NCI-H2171 (cell line): ENCODE results near the gene HIVEP3.

ENCODE experiments used
- DNase-seq: peaks from one replicate; lab custom pipeline; 2025; lab: John Stamatoyannopoulos, UW

Gene HIVEP3

DNA sequence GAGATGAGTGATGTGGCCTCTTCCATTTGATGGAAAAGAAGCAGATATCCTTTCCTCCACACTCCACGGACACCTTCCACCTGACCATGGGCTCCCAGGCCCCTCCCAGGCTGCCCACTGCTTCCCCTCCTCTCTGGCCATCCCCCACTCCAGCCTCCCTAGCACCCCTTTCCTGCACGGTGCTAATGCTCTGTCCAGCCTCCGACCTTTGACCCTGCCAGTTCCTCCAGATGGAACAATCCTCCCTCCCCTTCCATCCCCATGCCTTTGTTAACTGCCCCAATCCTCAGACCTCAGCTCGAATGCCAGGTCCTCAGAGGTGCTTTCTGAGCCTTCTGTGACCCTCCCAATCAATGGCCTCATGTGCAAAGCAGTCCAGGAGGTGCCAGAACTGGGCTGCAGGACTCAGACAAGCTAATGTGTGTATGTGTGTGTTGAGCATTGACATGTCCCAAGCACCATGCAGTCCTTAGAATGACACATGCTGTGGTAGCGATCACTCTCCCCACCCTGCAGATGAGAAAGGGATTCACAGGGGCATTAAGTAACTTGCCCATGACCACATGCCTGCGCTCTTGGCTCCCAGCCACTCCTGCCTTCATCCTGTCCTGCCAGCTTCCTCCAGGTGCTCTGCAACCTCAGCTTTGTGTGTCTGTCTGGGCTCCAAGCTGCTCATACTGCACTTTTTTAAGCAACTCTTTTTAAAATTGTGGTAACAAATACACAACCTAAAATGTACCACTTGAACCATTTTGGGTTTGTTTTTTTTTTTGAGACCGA, 370.8 kb downstream of the HIVEP3 start:
- no peak for DNase-seq

DNA sequence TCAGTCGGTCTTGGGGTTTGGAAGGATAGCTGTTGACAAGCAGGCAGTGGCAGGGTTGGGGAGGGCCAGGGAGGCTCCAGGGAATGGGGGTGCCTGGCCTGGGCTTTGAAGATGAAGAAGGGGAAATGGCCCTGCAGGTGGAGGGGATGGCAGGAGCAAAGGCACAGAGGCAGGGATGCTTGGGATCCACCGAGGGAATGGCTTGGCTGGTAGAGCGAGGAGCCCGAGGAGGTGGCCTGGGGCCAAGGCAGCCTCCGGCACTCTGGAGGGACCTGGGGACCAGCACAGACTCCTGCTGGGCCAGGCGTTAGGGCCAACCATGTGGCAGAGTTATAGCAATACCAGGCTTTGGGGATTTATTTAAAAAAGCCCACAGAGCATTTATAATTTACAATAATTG, 371.4 kb downstream of the HIVEP3 start:
- no peak for DNase-seq

DNA sequence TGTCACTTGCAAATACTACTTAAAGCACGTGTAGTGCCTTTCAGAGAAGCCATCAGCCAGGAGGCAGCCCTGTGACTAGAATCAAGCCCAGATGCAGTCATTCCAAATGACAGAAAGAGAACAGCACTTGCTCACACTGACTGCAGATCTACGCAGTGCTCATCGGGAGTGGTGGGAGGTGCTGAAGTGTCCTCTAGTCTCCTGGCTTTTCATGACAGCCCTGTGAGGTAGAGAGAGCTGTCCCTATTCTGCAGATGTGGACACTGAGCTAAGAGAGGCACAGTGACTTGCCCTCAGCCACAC, 371.9 kb downstream of the HIVEP3 start:
- DNase-seq = no peak

DNA sequence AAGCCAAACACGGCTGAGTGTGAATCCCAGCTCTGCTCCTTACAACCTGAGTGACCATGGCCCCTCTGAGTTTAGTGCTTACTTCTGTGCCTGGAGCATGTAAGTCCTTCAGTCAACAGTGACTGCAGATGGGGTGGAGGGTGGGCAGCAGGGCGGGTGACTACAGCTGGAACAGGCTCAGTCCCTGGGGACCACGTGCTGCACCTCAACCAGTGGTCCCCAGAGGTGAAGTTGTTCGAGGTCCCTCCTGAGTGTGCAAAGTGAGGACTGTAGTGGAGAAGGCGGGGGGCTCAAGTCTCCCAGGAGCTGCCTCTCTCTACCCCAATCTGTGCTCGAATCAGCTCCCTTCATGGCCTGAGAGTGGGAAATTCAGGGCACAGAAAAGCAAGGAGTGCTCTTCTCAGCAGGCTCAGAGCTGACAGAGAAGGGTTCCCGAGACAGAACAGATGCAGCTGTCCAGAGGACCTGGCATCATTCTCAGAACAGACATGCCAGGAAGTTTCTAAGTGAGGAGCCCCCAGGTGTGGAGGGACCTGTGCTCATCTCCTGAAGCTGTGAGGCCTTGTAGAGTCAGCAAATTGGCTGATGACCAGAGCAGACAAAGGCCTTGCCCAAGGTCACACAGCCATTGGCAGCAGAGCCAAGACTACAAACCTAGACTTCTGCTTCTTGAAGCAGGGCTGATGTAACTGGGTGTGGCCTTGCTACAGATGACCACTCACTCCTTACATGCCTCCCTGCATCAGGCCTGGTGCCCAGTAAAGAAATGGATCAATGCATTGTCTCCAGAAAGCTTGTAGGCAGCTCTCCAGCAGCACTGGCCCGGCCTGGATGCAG, 372.5 kb downstream of the HIVEP3 start:
- DNase-seq = no peak

DNA sequence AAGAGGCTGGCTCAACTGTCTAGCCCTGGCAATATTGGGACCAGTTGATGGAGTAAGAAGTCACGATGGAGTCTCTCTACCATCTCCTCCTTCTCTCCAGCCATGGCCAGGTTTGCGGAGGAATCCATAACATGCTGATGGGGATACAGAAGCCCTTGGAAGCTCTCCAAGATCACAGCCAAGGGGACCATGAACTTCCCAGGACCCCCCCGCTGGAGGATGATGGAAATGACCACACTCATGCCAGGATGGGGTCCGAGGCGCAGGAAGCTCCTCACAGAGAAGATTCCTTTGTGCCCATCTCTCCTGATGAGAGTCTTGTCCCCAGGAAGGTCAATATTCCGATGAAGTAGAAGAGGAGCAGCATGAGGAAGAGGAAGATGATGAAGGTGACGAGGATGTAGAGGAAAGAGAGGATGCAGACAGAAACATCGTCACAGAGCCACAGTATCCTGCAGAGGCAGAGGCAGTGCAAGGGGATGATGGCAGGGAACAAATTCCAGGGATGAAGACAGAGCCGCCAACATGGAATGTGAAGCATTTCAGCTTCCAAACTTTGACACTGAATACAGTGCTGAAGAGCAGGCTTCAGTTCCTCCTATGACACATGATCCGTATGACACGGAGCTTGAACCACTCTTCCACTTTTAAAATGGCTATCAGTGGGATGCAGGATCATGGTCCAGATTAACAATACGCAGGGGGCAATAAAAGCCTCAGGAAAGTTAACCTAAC, 376.4 kb downstream of the HIVEP3 start:
- DNase-seq = no peak

DNA sequence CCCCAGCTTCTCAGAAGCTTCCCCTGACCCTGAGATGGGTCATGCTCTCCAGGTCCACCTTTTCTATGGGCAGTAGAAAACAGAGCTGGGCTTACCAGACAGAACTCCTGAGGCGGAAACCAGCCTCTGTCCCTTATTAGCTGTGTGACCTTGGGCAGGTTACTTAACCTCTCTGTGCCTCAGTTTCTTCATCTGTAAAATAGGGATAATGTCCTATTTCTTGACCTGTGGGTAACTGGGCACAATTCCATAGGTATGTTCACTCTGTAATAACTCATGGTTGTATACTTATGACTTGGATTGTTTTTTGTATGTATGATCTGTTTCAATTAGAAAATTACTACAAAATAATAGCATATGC, 377.1 kb downstream of the HIVEP3 start:
- no peak for DNase-seq

DNA sequence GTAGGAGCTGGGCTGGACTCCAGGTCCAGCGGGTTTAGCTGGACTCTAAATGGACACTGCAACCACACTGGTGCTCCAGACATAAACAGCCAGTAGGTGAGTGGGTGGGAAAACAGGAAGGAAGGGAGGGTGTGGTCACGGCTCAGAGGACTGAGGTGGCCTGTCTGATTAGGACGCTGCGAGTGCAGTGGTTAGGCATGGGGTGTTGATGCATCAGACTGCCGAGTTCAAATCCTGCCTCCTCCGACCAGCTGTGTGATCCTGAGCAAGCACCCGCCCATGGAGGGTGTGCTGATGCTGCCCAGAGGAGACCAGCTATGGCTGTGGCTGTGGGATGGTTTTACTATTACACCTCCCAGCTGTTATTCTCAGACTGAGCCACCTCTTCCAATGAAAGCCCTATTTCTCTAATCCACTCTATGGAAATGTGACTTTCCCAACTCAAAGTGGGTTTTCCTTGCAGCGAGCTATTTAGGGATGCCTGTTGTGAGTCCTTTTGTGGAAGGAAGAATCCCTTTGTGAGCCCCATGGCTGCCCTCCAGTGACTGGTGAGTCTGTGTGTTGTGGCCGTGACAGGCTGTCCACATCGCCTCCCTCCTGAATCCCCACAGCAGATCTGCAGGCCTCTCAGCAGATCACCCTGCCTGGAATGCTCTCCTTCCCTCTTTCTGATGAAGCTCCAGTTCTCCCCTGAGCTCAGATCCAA, 377.7 kb downstream of the HIVEP3 start:
- DNase-seq = no peak

DNA sequence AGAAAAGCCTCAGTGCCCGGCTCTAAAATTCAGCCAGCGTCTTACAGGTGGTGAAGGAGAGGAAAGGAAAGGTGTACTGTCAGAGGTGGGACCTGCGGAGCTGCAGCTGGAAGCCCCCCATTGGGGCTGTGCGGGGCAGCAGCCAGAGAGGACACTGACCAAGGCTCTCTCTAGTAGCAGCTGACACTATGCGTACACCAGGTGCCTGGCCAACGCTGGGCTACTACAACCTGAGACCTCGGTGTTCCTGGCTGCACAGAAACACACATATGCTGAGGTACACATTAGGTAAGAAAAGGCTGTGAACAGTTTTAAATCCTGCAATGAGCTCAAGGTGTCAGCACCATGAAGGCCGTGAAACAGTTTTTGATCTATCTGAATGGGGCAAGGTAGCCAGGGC, 378.7 kb downstream of the HIVEP3 start:
- DNase-seq = no peak

DNA sequence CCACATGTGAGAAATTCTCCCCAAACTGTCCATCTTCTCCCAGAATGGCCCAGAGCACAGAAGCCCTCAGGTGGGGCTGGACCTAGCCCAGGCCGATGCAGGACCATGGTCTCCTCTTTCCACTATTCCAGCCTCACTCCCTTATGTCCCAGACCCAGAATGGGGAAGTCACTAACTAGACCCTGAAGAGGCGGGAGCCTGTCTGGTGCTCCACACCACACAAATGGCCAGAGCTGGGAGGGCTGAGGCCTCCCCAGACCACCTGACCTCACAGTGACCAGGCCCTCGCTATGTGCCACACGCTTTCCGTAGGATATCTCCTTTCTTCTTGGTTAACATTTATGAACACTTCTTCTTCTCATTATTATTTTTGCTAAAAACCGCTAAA, 379.3 kb downstream of the HIVEP3 start:
- no peak for DNase-seq

DNA sequence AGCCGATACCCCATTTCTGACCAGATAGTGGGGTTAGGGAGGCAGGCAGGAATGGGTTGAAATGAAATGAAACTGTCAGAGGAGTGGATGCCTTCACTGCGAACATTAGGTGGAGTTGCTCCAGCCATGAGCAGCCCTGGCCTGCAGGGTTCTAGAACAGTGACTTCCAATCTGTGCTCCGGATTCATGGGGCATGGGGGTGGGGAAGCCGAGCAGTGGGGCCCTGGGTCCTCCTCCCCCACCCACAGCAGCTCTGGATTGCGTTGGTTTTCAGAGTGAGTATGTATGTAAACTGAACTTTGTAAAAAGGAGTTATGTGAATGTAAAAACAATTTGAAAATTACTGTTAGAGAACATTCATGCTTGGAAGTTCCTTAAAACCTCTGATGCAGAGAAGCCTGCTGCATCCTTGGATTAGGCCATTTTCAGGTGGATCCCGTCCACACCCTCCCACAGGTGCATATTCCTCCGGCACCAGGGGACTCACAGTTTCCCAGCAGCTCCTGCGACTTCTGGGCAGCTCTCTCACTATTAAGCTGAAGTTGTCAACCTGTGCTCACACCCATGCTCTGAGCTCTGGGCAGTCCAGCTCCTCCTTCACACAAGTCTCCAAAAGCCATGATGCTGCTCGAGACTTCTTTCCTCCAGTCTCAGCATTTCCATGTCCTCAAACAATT, 379.8 kb downstream of the HIVEP3 start:
- no peak for DNase-seq

DNA sequence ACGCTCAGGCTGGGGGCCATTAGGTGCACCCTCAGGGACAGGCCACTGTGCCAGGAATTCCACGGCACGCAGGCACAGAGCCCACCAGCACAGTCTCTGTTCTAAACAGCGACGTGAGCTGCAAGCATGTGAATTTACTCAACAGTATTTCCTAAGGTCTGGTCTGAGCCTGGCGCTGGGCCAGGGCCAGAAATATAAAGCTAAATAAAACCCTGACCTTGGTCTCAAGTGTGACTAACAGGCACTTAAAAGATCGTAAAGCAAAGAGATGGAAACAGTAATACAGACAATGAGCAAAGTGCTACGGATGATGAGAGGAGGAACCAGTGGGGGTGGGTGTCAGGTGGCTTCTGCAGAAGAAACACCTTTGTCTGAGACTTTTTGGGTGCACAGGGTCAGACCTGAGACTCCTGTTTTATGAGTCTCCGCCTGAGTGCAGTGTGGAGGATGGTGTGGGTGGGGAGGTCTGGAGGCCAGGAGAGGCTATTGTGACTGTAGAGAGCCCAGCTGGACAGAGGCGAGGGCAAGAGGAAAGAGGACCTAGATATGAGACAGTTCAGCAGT, 380.9 kb downstream of the HIVEP3 start:
- no peak for DNase-seq

DNA sequence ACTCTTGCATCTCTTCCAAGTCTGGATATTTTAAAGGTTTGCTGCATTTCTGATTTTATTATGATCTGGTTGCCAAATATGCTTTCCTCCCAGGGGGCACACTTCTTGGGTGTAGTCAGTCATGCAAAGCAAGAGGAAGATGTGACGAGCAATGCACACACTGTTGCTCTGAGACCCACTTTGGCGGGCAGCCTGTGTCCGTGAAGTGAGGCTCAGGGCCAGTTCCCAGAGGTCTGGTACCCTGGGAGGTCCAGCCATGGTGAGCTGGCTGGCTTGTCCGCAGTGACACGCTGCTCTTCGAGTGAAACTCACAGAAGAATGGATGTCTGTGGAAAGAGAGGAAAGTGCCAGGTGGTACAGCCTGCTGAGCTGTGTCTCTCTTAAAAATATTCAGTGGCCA, 381.5 kb downstream of the HIVEP3 start:
- no peak for DNase-seq

DNA sequence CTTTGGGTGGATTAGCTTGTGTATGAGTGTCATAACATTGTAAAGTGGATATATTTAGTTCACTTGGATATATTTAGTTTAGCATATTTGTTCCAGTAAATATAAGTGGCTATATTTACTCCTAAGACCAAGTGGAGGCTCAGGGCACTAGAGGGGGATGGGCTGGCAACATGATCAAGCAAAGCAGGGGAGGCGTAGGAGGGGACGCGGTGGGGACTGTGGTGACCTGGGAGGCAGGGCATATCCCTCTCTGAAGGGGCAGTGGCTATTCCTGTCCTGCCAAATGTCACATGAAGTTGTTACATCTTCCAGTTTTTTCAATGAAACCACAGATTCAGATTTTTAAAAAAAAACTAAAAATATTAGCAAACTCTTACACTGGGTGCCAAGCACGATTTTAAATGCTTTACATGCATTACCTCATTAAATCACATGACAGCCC, 382.3 kb downstream of the HIVEP3 start:
- no peak for DNase-seq

DNA sequence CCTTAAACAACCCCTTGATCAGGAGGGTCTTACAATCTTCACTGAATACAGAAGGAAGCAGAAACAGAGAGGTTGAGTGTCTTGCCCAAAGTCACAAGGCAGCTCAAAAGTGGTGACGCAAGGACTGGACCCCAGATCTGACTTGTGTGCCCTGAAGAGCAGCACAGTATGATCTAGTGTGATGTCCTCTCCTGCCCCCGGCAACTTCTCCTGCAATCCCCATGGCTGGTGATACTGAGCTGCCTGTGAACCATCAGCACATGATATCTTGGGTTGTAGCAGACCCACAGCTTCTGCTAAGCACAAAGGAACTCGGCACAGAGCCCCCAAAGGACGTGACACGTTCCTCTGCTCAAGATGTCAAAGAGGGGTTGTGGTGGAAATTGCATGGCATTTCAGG, 383.0 kb downstream of the HIVEP3 start:
- DNase-seq = no peak

DNA sequence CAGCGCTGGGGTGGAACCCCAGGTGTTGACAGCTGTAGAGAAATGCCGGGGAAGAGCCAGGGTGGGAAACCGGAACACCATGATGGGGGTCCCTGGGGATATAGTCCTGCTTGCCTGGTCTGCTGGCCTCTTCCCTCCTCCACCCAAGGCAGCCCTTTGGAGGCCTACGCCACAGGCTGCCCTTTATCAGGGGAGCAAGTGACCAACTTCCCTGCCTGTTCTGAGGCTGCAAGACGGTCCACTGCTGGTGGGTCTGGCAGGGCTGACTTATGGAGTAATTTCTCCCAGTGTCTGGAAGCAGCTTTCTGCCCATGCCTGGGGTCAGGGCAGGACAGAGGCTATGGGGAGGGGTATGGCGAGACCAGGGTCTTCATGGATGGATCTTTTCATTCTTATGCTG, 383.4 kb downstream of the HIVEP3 start:
- DNase-seq = no peak

DNA sequence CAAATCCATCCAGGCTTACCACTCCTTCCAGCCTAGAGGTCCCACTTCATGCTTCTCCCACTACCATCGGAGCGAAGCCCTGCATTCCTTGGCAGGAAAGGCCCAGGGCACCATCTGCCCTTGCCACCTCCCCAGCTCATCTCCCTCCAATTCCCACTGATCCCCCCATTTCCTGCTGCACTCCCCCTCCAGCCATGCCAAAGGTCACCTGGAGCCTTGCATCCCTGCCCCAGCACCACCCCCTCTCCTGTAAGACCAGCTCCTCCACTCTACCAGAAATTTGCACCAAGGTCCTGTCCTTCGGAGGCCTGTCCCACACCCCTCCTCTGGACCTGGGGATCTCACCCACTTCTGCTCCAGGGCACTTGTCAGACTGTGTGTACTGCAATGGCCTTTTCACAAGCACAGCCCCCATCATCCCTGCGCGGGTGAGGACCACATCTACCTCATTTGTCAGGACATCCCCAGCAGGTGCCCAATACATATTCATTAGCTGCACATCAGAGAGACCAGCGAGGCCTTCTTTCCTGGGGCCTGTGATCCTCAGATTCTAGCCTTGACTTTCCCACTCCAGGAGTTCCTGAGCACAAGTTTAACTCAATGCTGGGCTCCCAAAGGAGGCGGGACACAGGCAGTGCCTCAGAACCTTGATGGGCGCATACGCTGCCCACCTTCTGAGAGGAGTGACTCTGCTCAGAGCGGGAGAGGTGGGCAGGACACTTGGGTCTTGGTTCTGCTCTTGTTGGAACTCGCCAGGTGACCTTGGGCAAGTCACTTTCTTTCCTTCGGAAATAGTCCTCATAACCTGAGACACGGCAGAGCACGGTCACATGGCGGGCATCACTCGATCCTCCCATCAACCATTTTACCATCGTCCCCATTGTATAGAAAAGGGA, 384.3 kb downstream of the HIVEP3 start:
- no peak for DNase-seq

DNA sequence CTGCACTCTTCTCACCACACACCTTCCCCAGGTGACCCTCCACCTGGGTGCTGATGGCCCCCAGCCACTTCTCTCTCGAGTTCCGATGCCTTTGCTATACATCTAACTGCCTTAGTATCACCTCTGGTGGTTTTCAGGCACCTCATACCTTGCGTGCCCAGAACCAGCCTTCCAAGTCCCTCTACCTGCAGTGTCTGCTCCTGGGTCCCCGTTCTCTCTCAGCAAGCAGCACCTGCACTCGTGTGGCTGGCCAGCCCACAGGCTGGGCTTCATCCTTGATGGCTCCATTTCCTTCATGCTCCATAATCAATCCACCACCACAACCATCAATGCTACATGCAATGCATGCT, 385.0 kb downstream of the HIVEP3 start:
- DNase-seq = no peak

DNA sequence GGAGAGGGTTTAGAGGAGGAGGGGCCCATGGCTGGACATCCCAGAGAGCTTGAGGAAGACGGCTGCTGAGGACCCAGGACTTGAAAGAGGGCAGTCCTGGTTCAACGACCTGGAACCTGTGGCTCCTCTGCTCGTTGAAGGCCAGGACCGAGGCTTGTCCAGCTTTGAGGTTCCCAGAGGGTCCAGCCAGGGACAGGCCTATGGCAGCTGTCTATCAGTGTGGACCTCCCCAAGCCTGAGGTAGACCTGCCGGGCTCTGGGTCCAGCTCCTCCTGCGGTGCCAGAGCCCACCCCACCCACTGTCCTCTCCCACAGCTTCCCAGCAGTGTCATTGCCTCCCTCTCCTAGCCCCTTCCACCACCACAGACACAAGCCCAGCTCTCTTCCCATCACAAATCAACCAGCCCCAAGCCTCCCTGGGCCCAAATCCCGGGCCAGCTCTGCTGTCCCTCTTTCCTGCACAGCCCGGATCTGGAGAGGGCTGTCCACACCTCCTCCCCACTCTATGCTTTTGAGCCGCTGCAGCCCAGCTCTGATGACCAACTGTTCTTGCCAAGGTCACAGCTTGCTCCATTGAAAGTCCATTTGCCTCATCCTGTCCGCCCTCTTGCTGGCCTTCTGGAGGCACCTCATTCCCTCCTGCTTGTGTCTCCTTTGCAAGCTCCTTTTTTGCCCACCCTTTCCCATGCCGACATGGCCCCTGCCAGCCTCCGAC, 385.5 kb downstream of the HIVEP3 start:
- no peak for DNase-seq

DNA sequence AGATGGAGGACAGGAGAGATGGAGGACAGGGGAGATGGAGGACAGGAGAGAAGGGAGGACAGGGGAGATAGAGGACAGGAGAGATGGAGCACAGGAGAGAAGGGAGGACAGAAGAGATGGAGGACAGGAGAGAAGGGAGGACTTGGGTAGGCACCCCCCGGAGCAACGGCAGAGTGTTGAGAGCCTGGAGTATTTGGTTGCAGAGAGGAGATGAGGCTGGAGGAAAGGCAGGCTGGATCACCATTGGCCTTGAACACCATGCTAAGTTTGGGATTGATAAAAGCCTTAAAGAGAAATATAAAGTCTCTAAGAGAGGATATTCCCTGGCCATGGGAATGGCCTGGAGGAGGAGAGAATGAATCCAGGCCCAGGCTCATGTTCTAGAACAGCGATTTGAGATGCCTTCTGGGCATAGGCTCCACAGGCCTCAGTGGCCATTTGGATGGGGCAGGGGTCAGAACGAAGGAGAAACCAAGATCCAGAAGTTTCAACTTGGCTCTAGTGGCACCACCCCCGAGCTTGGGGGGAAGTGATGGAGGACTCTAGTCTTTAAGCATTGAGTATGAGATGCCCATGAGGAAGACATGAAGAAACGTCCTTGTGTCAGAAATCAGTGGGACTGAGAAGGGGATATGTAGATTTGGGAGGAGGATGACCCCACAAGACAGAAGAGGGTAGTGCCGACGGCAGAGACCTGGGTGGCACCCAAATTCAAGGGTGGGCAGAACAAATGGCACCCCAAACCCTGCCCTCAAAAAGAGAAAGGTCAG, 386.3 kb downstream of the HIVEP3 start:
- no peak for DNase-seq
